Heart left ventricle (tissue), 16 donors: ENCODE data around the gene CHTF8. TPM values are rescaled to one million over a fixed set of nuclear protein-coding genes. Genes with fewer than 3 reads are reported as not detected.

Experiments used
- ATAC-seq, 4 donors: fragments of 200-7000 bp; cut with Tn5 transposase; one replicate each; pipeline ENCODE4 v1.9.1; 2020 to 2022; ENCODE audit warnings: moderate library complexity in 4 of 4, mild to moderate bottlenecking in 3 of 4, moderate number of reproducible peaks in 1 of 4
- DNase-seq, 5 donors: peaks; one replicate each; pipeline ENCODE4 v3.0.0-alpha.2; 2020
- H3K27ac ChIP-seq, 12 donors: fragments of 200-600 bp; sonication (generic) in 4 of 12; one replicate each; pipeline versions ENCODE4 v1.5.0 to v1.8.0; 2016 to 2022; ENCODE audit warnings: mild to moderate bottlenecking in 2 of 12
- H3K27me3 ChIP-seq, 9 donors: fragments of 200-600 bp; sonication (generic) in 2 of 9; one replicate each; pipeline versions ENCODE4 v1.5.1 to v1.8.0; 2016 to 2022; ENCODE audit warnings: mild to moderate bottlenecking in 3 of 9
- H3K36me3 ChIP-seq, 9 donors: fragments of 200-600 bp; sonication (generic) in 2 of 9; one replicate each; pipeline versions ENCODE4 v1.5.0 to v1.8.0; 2018 to 2022; ENCODE audit warnings: mild to moderate bottlenecking in 2 of 9
- H3K4me1 ChIP-seq, 12 donors: fragments of 200-600 bp; sonication (generic) in 4 of 12; one replicate each; pipeline versions ENCODE4 v1.5.0 to v1.8.0; 2016 to 2022; ENCODE audit warnings: mild to moderate bottlenecking in 3 of 12
- H3K4me3 ChIP-seq, 12 donors: fragments of 200-600 bp; sonication (generic) in 4 of 12; one replicate each; pipeline versions ENCODE4 v1.5.0 to v1.8.0; 2017 to 2022; ENCODE audit warnings: mild to moderate bottlenecking in 9 of 12, moderate library complexity in 4 of 12
- H3K9me3 ChIP-seq, 12 donors: fragments of 200-600 bp; sonication (generic) in 4 of 12; one replicate each; pipeline versions ENCODE4 v1.5.0 to v1.8.0; 2016 to 2022; ENCODE audit warnings: mild to moderate bottlenecking in 1 of 12
- CTCF ChIP-seq, 12 donors: fragments of 200-600 bp; sonication (generic) in 4 of 12; IDR thresholded peaks; one replicate each; pipeline versions ENCODE4 v1.5.0 to v1.8.0; 2018 to 2022; ENCODE audit warnings: antibody characterized with exemption in 12 of 12, mild to moderate bottlenecking in 5 of 12
- POLR2A ChIP-seq, 2 donors: fragments of 450-650 bp; IDR thresholded peaks; one replicate each; pipeline ENCODE4 v1.6.1; 2017; ENCODE audit warnings: antibody characterized with exemption in 2 of 2, mild to moderate bottlenecking in 2 of 2, moderate library complexity in 2 of 2
- WGBS, 4 donors: extraction: QIAGEN DNeasy Blood & Tissue Kit in 2 of 4; methylation state at CpG; one replicate each; pipeline versions ENCODE4 v1.1.5 to v1.1.7; 2013 to 2018; 5-methylcytosine and 5-hydroxymethylcytosine counted together
- intact Hi-C, 10 donors: fragments of 100-400 bp; cut with DNase I; formaldehyde crosslinking; loops; one replicate each; pipeline versions ENCODE4 v1.11.1 to v1.14.2; 2022
- polyA plus RNA-seq, 2 donors: library from polyadenylated mRNA; stranded (reverse); fragments of 200-250 nt; gene quantifications; one replicate each; pipeline ENCODE4 v1.2.3, GENCODE V29; 2013
- total RNA-seq, 9 donors: library from RNA; depleted of rRNA in 2 of 9; stranded (reverse); fragments of >200 nt in 2 of 9; fragmentation: NEBNext Ultra II Directional in 3 of 9; extraction: Animal tissue kit (Norgen Biotek cat#: 25700) in 3 of 9; gene quantifications; one replicate each; pipeline versions ENCODE4 v1.1.0 to v1.2.4, GENCODE V29; 2016 to 2023
- donor health status: ischemic (EF 13 %, LVEDD 7.1; RV severe dilation, severe dysfunction).
- donor health status: healthy with polysubstance abuse.
- donor health status: DM: no; HTN: yes; CAD: no.
- donor health status: DM: no; HTN: no; CAD: no.
- donor health status: ischemic (EF 25% LVEDD 6.9; RV normal size, moderate dysfunction).
- donor health status: ischemic (EF 25% LVEDD 5.7; RV mildly dilated, moderate dysfunction).
- donor health status: healthy.
- donor health status: DM: yes; HTN: yes; CAD: no.
- donor health status: ischemic (EF 35%, LVEDD 5.7; RV mildly dilated, moderate dysfunction).
- donor health status: nonischemic (EF 11% LVEDD 7.7; RV severe dilation, severe dysfunction).
- donor health status: DM: yes; HTN: yes; CAD: no.
- donor health status: PGD.
- donor health status: ischemic (EF 29% LVEDD 5.4; RV normal size, mild dysfunction).
- donor health status: nonischemic (EF 23%, LVEDD 6.1; RV moderate dilation, normal function).

The CHTF8 gene
- total and polyA plus RNA-seq, 11 donors: 18.7 to 79.7 (median 53.2) TPM

DNA sequence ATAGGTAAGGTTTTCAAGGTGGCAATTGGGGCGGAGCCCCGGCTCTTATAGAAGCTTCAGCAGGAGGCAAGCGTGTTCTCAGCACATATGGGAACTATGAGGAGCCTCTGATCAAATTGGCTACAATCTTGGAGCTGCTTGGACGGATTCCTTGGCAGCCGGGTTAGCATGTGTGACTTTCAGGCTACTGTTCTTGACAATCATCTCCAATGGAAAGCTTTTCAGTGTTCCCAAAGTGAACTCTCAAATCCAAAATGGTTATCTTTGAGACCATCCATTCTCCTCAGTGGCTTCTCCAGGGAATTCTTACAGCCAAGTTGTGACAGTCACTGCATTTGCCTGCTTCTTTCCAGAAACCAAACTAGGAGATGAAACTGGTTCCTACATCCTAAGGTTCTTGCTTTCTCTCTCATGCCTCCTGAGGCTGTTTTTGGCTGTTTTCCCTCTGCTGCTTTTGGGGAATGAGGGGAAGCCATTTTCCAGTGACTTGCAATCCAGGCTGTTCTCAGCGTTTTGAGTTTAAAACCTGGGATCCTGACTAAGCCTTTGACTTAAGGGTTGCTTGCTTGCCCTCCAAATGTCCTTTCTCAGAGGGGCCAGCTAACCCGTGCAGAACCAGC is 16.0 kb downstream of the CHTF8 start:
- 51 to 82% (median 61%) methylated on average over 7 of the region's 7 CpGs for WGBS, 4 donors
- peak overlapping the region in 6 of 12 donors; percentile 16 to 68 (median 46) for H3K27ac ChIP-seq

DNA sequence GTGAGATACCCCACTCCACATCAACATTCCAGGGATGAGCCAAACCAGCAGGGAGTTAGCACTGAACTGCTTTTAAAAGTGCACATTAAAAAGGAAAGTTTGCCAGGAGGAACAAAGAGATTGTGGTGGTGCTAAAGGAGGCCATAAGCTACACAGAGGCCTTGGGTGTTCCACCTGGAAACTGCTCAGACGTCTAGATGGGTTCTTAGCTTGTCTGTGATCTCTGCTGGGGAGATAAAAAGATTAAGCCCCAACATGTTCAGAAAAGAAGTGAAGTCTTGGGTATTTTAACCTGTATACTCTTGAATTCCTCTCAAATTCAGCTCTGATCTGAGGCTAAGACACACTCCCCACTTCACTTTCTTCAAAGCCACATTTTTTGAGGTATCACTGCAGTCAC is 16.6 kb downstream of the CHTF8 start:
- intact Hi-C loops: loop anchor here in 4 of 10 donors (5.0 to 10.0 kb wide), 4 partner anchors 131 to 581 kb away; partner anchors contain the start of gene ZFP90 (in 1 of the 4)
- no peak for ATAC-seq
- H3K4me1 ChIP-seq: peaks cover 0 to 53% (median 23%) of the 10 kb centered on the region in 12 donors
- H3K27ac ChIP-seq: peak overlapping the region in 2 of 12 donors; percentile 10 to 17
- peaks cover 0 to 73% (median 53%) of the 10 kb centered on the region in 9 donors for H3K36me3 ChIP-seq
- no peak for DNase-seq
- 52 to 67% (median 65%) methylated on average over 1 of the region's 1 CpG for WGBS, 4 donors
- H3K9me3 ChIP-seq: no peaks in the 10 kb centered on the region
- no peaks in the 10 kb centered on the region for H3K27me3 ChIP-seq
- TF ChIP-seq POLR2A (IDR thresholded peaks at IDR 0.05): no peak
- H3K4me3 ChIP-seq: no peak overlapping the region

More for the DNA sequence above, 16.0 kb downstream of the CHTF8 start:
- Histone ChIP-seq H3K9me3 (no peaks in the 10 kb centered on the region), H3K27me3 (no peaks in the 10 kb centered on the region), H3K4me3 (no peak overlapping the region), H3K36me3 (peaks cover 0 to 78% (median 58%) of the 10 kb centered on the region in 9 donors), H3K4me1 (peaks cover 0 to 53% (median 23%) of the 10 kb centered on the region in 12 donors)
- TF ChIP-seq POLR2A (IDR thresholded peaks at IDR 0.05) (no peak), CTCF (IDR thresholded peaks at IDR 0.05) (no peak)
- no peak for DNase-seq
- intact Hi-C loops: loop anchor here in 4 of 10 donors (5.0 to 10.0 kb wide), 4 partner anchors 132 to 582 kb away; partner anchors contain the start of gene ZFP90 (in 1 of the 4)
- ATAC-seq: no peak

DNA sequence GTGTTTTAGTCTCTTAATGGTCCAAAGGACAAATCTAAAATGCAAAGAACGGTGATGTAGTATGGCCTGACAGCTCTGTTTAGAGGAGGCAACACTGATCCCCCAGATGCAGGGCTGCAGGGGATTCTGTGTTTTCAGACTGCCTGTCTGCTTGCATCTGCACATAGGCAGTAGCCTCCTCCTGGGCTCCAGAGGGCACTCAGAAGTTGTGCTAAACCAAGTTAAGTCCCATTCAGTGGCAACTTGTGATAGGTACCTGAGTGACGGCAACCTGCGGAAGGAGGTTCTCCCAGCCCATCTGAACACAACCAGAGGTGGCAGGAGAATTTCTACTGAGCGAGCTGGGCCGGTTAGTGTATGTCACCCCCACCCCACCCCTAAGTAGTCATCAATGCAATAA is 17.0 kb downstream of the CHTF8 start:
- H3K36me3 ChIP-seq: peaks cover 0 to 73% (median 52%) of the 10 kb centered on the region in 9 donors
- TF ChIP-seq CTCF (IDR thresholded peaks at IDR 0.05) (no peak), POLR2A (IDR thresholded peaks at IDR 0.05) (no peak)
- H3K4me1 ChIP-seq: peaks cover 0 to 53% (median 23%) of the 10 kb centered on the region in 12 donors
- DNase-seq (no peak), ATAC-seq (no peak)
- H3K27me3 ChIP-seq: no peaks in the 10 kb centered on the region
- intact Hi-C loops: loop anchor here in 4 of 10 donors (5.0 to 10.0 kb wide), 4 partner anchors 131 to 581 kb away; partner anchors contain the start of gene ZFP90 (in 1 of the 4)
- H3K27ac ChIP-seq: no peak overlapping the region
- 95 to 98% (median 96%) methylated on average over 5 of the region's 5 CpGs for WGBS, 4 donors
- H3K9me3 ChIP-seq: no peaks in the 10 kb centered on the region
- no peak overlapping the region for H3K4me3 ChIP-seq

DNA sequence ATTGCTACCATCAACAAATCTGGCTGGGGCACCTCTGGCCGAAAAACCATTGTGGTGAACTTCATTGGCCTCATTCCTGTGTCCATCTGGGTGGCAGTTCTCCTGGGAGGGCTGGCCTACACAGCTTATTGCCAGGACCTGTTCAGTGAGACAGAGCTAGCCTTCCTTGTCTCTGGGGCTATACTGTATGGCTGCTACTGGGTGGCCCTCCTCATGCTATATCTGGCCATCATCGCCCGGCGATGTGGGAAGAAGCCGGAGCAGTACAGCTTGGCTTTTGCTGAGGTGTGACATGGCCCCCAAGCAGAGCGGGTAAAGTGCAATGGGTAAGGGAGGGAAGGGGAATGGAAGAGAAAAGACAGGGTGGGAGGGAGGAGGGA is 17.4 kb downstream of the CHTF8 start:
- no peak for DNase-seq
- H3K27me3 ChIP-seq: no peaks in the 10 kb centered on the region
- no peaks in the 10 kb centered on the region for H3K9me3 ChIP-seq
- H3K4me1 ChIP-seq: peaks cover 0 to 53% (median 23%) of the 10 kb centered on the region in 12 donors
- 96 to 97% (median 97%) methylated on average over 6 of the region's 6 CpGs for WGBS, 4 donors
- H3K4me3 ChIP-seq: no peak overlapping the region
- TF ChIP-seq POLR2A (IDR thresholded peaks at IDR 0.05): no peak
- no peak for TF ChIP-seq CTCF (IDR thresholded peaks at IDR 0.05)
- no peak overlapping the region for H3K27ac ChIP-seq
- no peak for ATAC-seq
- intact Hi-C loops: loop anchor here in 4 of 10 donors (5.0 to 10.0 kb wide), 4 partner anchors 130 to 580 kb away; partner anchors contain the start of gene ZFP90 (in 1 of the 4)
- peaks cover 0 to 73% (median 50%) of the 10 kb centered on the region in 9 donors for H3K36me3 ChIP-seq
